ENCODE results near the gene SP140L.

GRCh38 chr2:230356084-230356483 is 29.1 kb downstream of the SP140L start:
- TF ChIP-seq CTCF (IDR thresholded peaks at IDR 0.05 in 8 of 11, conservative IDR thresholded peaks at IDR 0.05 in 3 of 11) (no peak), POLR2A (IDR thresholded peaks at IDR 0.05) (no peak)
